ENCODE results near the gene TMEM187. TPM values are rescaled to one million over a fixed set of nuclear protein-coding genes. Genes with fewer than 3 reads are reported as not detected.
A peak's percentile ranks its signal among the peaks of the same experiment; 100 is the strongest.

The TMEM187 gene
- 0.85 and 1.4 TPM in 2 replicates for total RNA-seq (2014; rRNA removed; shearing (Covaris generic))
- 3.2 and 4.5 TPM in 2 replicates for total RNA-seq (2022)
- percentile 44 among the genes with signal in this experiment for Bru-seq, nascent RNA
- BruChase-seq, experiment 1, labeled RNA remaining after a 6-hour chase, result percentile 46 among the genes with signal in this experiment
- percentile 49 among the genes with signal in this experiment for BruChase-seq, experiment 2, labeled RNA remaining after a 2-hour chase
- long read RNA-seq, partial matches to known transcripts, result 0 of 6 reads
- long read RNA-seq, other reads (novel, unspliced or antisense), result 3 of 6 reads

GRCh38 chrX:153972368-153973126 lies at the start of gene TMEM187:
Gene TMEM187, plus strand, starts transcription at chrX:153972754. Its CDS starts 9,309 bp downstream, at chrX:153982063.
- H4K20me1 ChIP-seq (ENCODE audit: insufficient read depth, low read length), result peaks cover 6% of the 10 kb centered on the region; the same call in 1 of the 2 replicates
- BruUV-seq (replicated peaks), result no TSS peak
- peak within 1 kb of the TSS; percentile 89 for H3K27ac ChIP-seq (ENCODE audit: low read depth, low read length, poor library complexity, severe bottlenecking)
- ChIA-PET CTCF (ENCODE audit: unreplicated experiment) (interaction anchor here (0.6 kb wide), 1 partner anchor 515 kb away, joined by 5 read pairs; no protein-coding TSS in a partner anchor), POLR2A (no interaction called here)
- peak within 1 kb of the TSS; percentile 100 for H3K4me2 ChIP-seq (ENCODE audit: low read length)
- H3K36me3 ChIP-seq (ENCODE audit: insufficient read depth, low read length), result peaks cover 23% of the 10 kb centered on the region
- H3K9me2 ChIP-seq (ENCODE audit: insufficient read depth, low read length), result no peaks in the 10 kb centered on the region
- no peak within 1 kb of the TSS; the same call in 1 of the 2 replicates for H2AFZ ChIP-seq (ENCODE audit: low read length)
- intact Hi-C loops (cut with micrococcal nuclease; ENCODE audit: unreplicated experiment), result loop anchor here (1.0 to 5.0 kb wide), 2 partner anchors 406 to 790 kb away; partner anchors contain the start of gene DKC1
- H3K79me2 ChIP-seq (ENCODE audit: insufficient read depth, low read depth, low read length), result peaks cover 39% of the 10 kb centered on the region
- no peak for TF ChIP-seq EZH2phosphoT487 (IDR thresholded peaks at IDR 0.05; ENCODE audit: borderline replicate concordance, low read depth, low read length)
- TF ChIP-seq CTCF (conservative IDR thresholded peaks at IDR 0.05; ENCODE audit: low read length), result no peak
- peak; percentile 94 for DNase-seq (ENCODE audit: low spot score)
- H3K4me1 ChIP-seq (ENCODE audit: insufficient read depth, low read length, poor library complexity, severe bottlenecking), result peaks cover 29% of the 10 kb centered on the region
- peak within 1 kb of the TSS; percentile 78 for H3K4me3 ChIP-seq (ENCODE audit: low read depth, low read length, poor library complexity, severe bottlenecking)
- H3K9me3 ChIP-seq (ENCODE audit: low read length), result no peaks in the 10 kb centered on the region

GRCh38 chrX:153922932-153923857 lies 49.4 kb upstream of the TMEM187 start:
- peaks cover 32% of the 10 kb centered on the region for H3K4me1 ChIP-seq (ENCODE audit: insufficient read depth, low read length, poor library complexity, severe bottlenecking)
- no peak overlapping the region for H3K27ac ChIP-seq (ENCODE audit: low read depth, low read length, poor library complexity, severe bottlenecking)
- TF ChIP-seq EZH2phosphoT487 (IDR thresholded peaks at IDR 0.05; ENCODE audit: borderline replicate concordance, low read depth, low read length) (no peak), CTCF (conservative IDR thresholded peaks at IDR 0.05; ENCODE audit: low read length) (peak; percentile 54)
- H4K20me1 ChIP-seq (ENCODE audit: insufficient read depth, low read length), result no peaks in the 10 kb centered on the region
- peaks cover 14% of the 10 kb centered on the region for H3K36me3 ChIP-seq (ENCODE audit: insufficient read depth, low read length)
- ChIA-PET POLR2A (interaction anchor here (0.6 to 1.4 kb wide), 3 partner anchors 25 to 593 kb away, joined by 3 read pairs; partner anchors contain the start of genes FAM3A, IDH3G and SSR4), CTCF (ENCODE audit: unreplicated experiment) (no interaction called here)
- no peaks in the 10 kb centered on the region for H3K9me3 ChIP-seq (ENCODE audit: low read length)
- H2AFZ ChIP-seq (ENCODE audit: low read length), result no peak overlapping the region
- H3K4me2 ChIP-seq (ENCODE audit: low read length), result peak overlapping the region; percentile 100; the same call in 1 of the 2 replicates
- BruUV-seq (replicated peaks), result no TSS peak
- H3K9me2 ChIP-seq (ENCODE audit: insufficient read depth, low read length), result no peaks in the 10 kb centered on the region
- intact Hi-C loops (cut with micrococcal nuclease; ENCODE audit: unreplicated experiment), result loop anchor here (10.0 kb wide), 1 partner anchor 452 kb away; the partner anchor contains the start of genes EMD and FLNA
- peaks cover 26% of the 10 kb centered on the region; the same call in 1 of the 2 replicates for H3K79me2 ChIP-seq (ENCODE audit: insufficient read depth, low read depth, low read length)
- no peak overlapping the region for H3K4me3 ChIP-seq (ENCODE audit: low read depth, low read length, poor library complexity, severe bottlenecking)
- DNase-seq (ENCODE audit: low spot score), result no peak
